GM18502 (cell line): Measurements from ENCODE around the gene MICOS13.

Experiments used
- ATAC-seq: cut with Tn5 transposase; IDR thresholded peaks from one replicate; pipeline ENCODE4 v1.9.1; 2021; ENCODE audit warnings: mild to moderate bottlenecking; ENCODE audit not compliant: unreplicated experiment, poor library complexity

MICOS13 gene

GRCh38 chr19:5635427-5635826 lies 44.9 kb downstream of the MICOS13 start:
- ATAC-seq: no peak

GRCh38 chr19:5632657-5633056 lies 47.7 kb downstream of the MICOS13 start:
- no peak for ATAC-seq

- ATAC-seq: no peak
Observed at GRCh38 chr19:5632241-5632612, 48.1 kb downstream of the MICOS13 start.

GRCh38 chr19:5631567-5632240 lies 48.6 kb downstream of the MICOS13 start:
- ATAC-seq: no peak

DNA sequence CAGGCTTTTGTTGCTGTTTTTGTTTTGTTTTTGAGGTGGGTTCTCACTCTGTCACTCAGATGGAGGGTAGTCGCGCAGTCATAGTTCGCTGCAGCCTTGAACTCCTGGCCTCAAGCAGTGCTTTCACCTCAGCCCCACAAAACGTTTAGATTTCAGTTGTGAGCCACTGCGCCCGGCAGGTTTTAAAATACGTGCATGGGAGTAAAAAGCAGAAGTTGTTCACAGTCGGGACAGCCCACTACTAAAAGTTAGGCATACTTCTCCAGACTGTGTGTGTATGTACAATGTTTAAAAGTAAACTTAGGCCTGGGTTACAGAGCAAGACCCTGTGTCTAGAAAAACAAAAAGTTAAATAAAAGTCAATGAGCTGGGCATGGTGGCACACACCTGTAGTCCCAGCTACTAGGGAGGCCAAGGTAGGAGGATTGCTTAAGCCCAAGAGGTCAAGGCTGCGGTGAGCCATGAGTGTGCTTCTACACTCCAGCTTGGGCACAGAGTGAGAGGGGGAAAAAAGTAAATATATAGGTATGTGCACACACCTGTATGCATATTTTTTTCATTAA lies 51.3 kb downstream of the MICOS13 start:
- ATAC-seq: no peak

DNA sequence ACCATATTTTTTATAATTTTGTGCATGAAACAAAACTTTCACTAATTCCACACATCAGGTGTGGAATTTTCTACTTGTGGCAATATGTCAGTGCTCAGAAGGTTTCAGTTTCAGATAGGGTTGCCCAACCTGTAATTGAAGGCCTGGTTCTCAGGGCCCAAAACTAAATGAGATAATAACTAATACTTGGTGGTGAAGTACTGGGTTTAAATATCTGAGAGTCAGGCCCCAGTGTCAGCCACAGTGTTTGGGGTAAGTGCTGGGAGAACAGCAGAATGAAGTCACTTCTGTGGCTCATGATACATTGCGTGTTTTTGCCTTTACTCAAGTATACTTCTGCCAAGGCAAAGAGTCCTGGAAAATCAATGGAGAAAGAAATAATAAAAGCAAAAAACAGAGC lies 51.9 kb downstream of the MICOS13 start:
- no peak for ATAC-seq
